Activated CD4-positive, alpha-beta T cell treated with anti-CD3 and anti-CD28 coated beads, Interleukin-2, Interleukin-6, amounts not matched to agents 100 ng/mL and 50 ng/mL, durations not matched to agents 16 hours and 8 hours (primary cell): Measurements from ENCODE around the gene HORMAD2.
A peak's percentile ranks its signal among the peaks of the same experiment; 100 is the strongest.

Experiments
- DNase-seq: peaks from one replicate; pipeline ENCODE4 v3.0.0-alpha.2; 2020

The HORMAD2 gene

GRCh38 chr22:30114361-30114760 is 34.1 kb downstream of the HORMAD2 start:
- DNase-seq = no peak

GRCh38 chr22:30115705-30116104 is 35.4 kb downstream of the HORMAD2 start:
- no peak for DNase-seq

GRCh38 chr22:30116362-30117117 is 36.3 kb downstream of the HORMAD2 start:
- peak; percentile 29 for DNase-seq

- no peak for DNase-seq
Measured at GRCh38 chr22:30117256-30117655, 37.0 kb downstream of the HORMAD2 start.

GRCh38 chr22:30118291-30118690 is 38.0 kb downstream of the HORMAD2 start:
- no peak for DNase-seq

- DNase-seq = peak; percentile 78
Measured at GRCh38 chr22:30121960-30122359, 41.7 kb downstream of the HORMAD2 start.

GRCh38 chr22:30123463-30123862 is 43.2 kb downstream of the HORMAD2 start:
- DNase-seq = no peak

- DNase-seq = no peak
Measured at GRCh38 chr22:30127749-30128166, 47.5 kb downstream of the HORMAD2 start.

- DNase-seq = no peak
Measured at GRCh38 chr22:30128511-30128910, 48.2 kb downstream of the HORMAD2 start.

- no peak for DNase-seq
Measured at GRCh38 chr22:30129636-30130035, 49.4 kb downstream of the HORMAD2 start.

- DNase-seq = no peak
Measured at GRCh38 chr22:30132290-30132996, 52.2 kb downstream of the HORMAD2 start.

- DNase-seq = no peak
Measured at GRCh38 chr22:30140414-30140813, 60.1 kb downstream of the HORMAD2 start.

- DNase-seq = no peak
Measured at GRCh38 chr22:30143265-30143664, 63.0 kb downstream of the HORMAD2 start.

- DNase-seq = no peak
Measured at GRCh38 chr22:30144391-30144790, 64.1 kb downstream of the HORMAD2 start.

GRCh38 chr22:30150212-30150611 is 69.9 kb downstream of the HORMAD2 start:
- no peak for DNase-seq

GRCh38 chr22:30158277-30158676 is 78.0 kb downstream of the HORMAD2 start:
- DNase-seq = no peak

GRCh38 chr22:30158744-30159500 is 78.7 kb downstream of the HORMAD2 start:
- peak; percentile 62 for DNase-seq

- no peak for DNase-seq
Measured at GRCh38 chr22:30159561-30160353, 79.5 kb downstream of the HORMAD2 start.

GRCh38 chr22:30161051-30161469 is 80.8 kb downstream of the HORMAD2 start:
- peak; percentile 77 for DNase-seq

- DNase-seq = peak; percentile 77
Measured at GRCh38 chr22:30167296-30167695, 87.0 kb downstream of the HORMAD2 start.

- peak; percentile 75 for DNase-seq
Measured at GRCh38 chr22:30167734-30168133, 87.5 kb downstream of the HORMAD2 start.

- peak; percentile 78 for DNase-seq
Measured at GRCh38 chr22:30169002-30169401, 88.7 kb downstream of the HORMAD2 start.

GRCh38 chr22:30170129-30170528 is 89.9 kb downstream of the HORMAD2 start:
- DNase-seq = peak; percentile 59
